GM23338 (cell line): ENCODE data around the gene PHKG2. TPM values are rescaled to one million over a fixed set of nuclear protein-coding genes. Genes with fewer than 3 reads are reported as not detected.

ENCODE experiments used
- ATAC-seq: fragments of 200-7000 bp; cut with Tn5 transposase; 3 replicates; pipeline ENCODE4 v1.9.1; 2020
- DNase-seq: peaks from one replicate; pipeline ENCODE4 v3.0.0-alpha.2; 2015; ENCODE audit warnings: low spot score
- H2AFZ ChIP-seq: fragments of 200-600 bp; sonication (generic); 2 replicates; pipeline ENCODE4 v1.8.0; 2016; ENCODE audit warnings: antibody characterized with exemption, mild to moderate bottlenecking, moderate library complexity
- H3F3A ChIP-seq: fragments of 200-600 bp; sonication (generic); replicated peaks from 2 replicates; pipeline ENCODE4 v1.8.0; 2017; ENCODE audit warnings: antibody characterized with exemption, mixed run types, low read depth
- H3K27ac ChIP-seq: fragments of 200-600 bp; sonication (generic); 2 replicates; pipeline ENCODE4 v1.6.1; 2016; ENCODE audit warnings: low read depth
- H3K27me3 ChIP-seq: fragments of 200-600 bp; sonication (generic); 2 replicates; pipeline ENCODE4 v1.8.0; 2016; ENCODE audit warnings: mild to moderate bottlenecking, mixed run types, moderate library complexity; ENCODE audit not compliant: insufficient read depth
- H3K36me3 ChIP-seq: fragments of 200-600 bp; sonication (generic); 2 replicates; pipeline ENCODE4 v1.8.0; 2016; ENCODE audit warnings: mild to moderate bottlenecking; ENCODE audit not compliant: insufficient read depth
- H3K4me1 ChIP-seq: fragments of 200-600 bp; sonication (generic); 2 replicates; pipeline ENCODE4 v1.8.0; 2016; ENCODE audit warnings: mild to moderate bottlenecking, moderate library complexity; ENCODE audit not compliant: insufficient read depth
- H3K4me2 ChIP-seq: fragments of 200-600 bp; sonication (generic); 2 replicates; pipeline ENCODE4 v1.7.1; 2017; ENCODE audit warnings: mixed run types
- H3K4me3 ChIP-seq: fragments of 200-600 bp; sonication (generic); 2 replicates; pipeline ENCODE4 v1.6.1; 2016; ENCODE audit warnings: mixed run types
- H3K79me2 ChIP-seq: fragments of 200-600 bp; sonication (generic); replicated peaks from 2 replicates; pipeline ENCODE4 v1.8.0; 2017; ENCODE audit warnings: mild to moderate bottlenecking; ENCODE audit not compliant: insufficient read depth
- H3K9me2 ChIP-seq: fragments of 200-600 bp; sonication (generic); 2 replicates; pipeline ENCODE4 v1.8.0; 2017; ENCODE audit not compliant: insufficient read depth
- H4K20me1 ChIP-seq: fragments of 200-600 bp; sonication (generic); replicated peaks from 2 replicates; pipeline ENCODE4 v1.8.0; 2017; ENCODE audit warnings: mild to moderate bottlenecking; ENCODE audit not compliant: insufficient read depth
- H3K27ac Mint-ChIP-seq: 2 replicates; pipeline ENCODE4 v1.8.0; 2020; ENCODE audit warnings: inconsistent platforms, mild to moderate bottlenecking, moderate library complexity, mixed read lengths
- H3K27me3 Mint-ChIP-seq: 3 replicates; pipeline ENCODE4 v1.8.0; 2022; ENCODE audit warnings: low read depth, mild to moderate bottlenecking, moderate library complexity, mixed read lengths, inconsistent platforms; ENCODE audit not compliant: insufficient read depth, poor library complexity
- H3K36me3 Mint-ChIP-seq: 3 replicates; pipeline ENCODE4 v1.8.0; 2021; ENCODE audit warnings: low read depth, mild to moderate bottlenecking, inconsistent platforms, moderate library complexity, mixed read lengths
- H3K4me1 Mint-ChIP-seq: 3 replicates; pipeline ENCODE4 v1.8.0; 2020; ENCODE audit warnings: mild to moderate bottlenecking, inconsistent platforms, mixed read lengths
- H3K4me3 Mint-ChIP-seq: 3 replicates; pipeline ENCODE4 v1.8.0; 2021; ENCODE audit warnings: moderate library complexity, mild to moderate bottlenecking, inconsistent platforms, mixed read lengths
- H3K9me3 Mint-ChIP-seq: 3 replicates; pipeline ENCODE4 v1.8.0; 2020; ENCODE audit warnings: moderate library complexity, mild to moderate bottlenecking, inconsistent platforms, mixed read lengths
- CREB1 ChIP-seq: fragments of 250-450 bp; sonication (Bioruptor Pico); IDR thresholded peaks from 2 replicates; pipeline ENCODE4 v1.5.0; 2020; ENCODE audit warnings: low read depth, mild to moderate bottlenecking, moderate library complexity
- CTCF ChIP-seq, 2 experiments: fragments of 200-600 bp in 1 of 2; sonication (generic) in 1 of 2; conservative IDR thresholded peaks; 2 replicates each; pipeline versions ENCODE4 v1.5.1 to v1.6.1; 2016 to 2017; ENCODE audit warnings: antibody characterized with exemption in 2 of 2, low read depth in 2 of 2, mild to moderate bottlenecking in 2 of 2, moderate library complexity in 1 of 2
- ETS1 ChIP-seq: IDR thresholded peaks from 2 replicates; pipeline ENCODE4 v1.6.1; 2016; ENCODE audit warnings: antibody characterized with exemption
- EZH2 ChIP-seq: fragments of 200-600 bp; sonication (generic); IDR thresholded peaks from one replicate; pipeline ENCODE4 v1.8.0; 2017; ENCODE audit warnings: antibody characterized with exemption, mild to moderate bottlenecking, low read depth; ENCODE audit not compliant: unreplicated experiment
- EZH2phosphoT487 ChIP-seq: fragments of 200-600 bp; sonication (generic); IDR thresholded peaks from one replicate; pipeline ENCODE4 v1.8.1; 2018; ENCODE audit warnings: antibody characterized with exemption; ENCODE audit not compliant: unreplicated experiment
- JUNB ChIP-seq: IDR thresholded peaks from one replicate; pipeline ENCODE4 v1.6.1; 2016; ENCODE audit warnings: antibody characterized with exemption; ENCODE audit not compliant: unreplicated experiment
- NANOG ChIP-seq: IDR thresholded peaks from 2 replicates; pipeline ENCODE4 v1.6.1; 2016; ENCODE audit warnings: antibody characterized with exemption, borderline replicate concordance
- POLR2AphosphoS5 ChIP-seq: IDR thresholded peaks from 2 replicates; pipeline ENCODE4 v1.6.1; 2016; ENCODE audit warnings: antibody characterized with exemption, low read depth
- REST ChIP-seq: IDR thresholded peaks from one replicate; pipeline ENCODE4 v1.6.1; 2018; ENCODE audit warnings: antibody characterized with exemption; ENCODE audit not compliant: unreplicated experiment
- STAT1 ChIP-seq: IDR thresholded peaks from one replicate; pipeline ENCODE4 v1.6.1; 2016; ENCODE audit warnings: antibody characterized with exemption; ENCODE audit not compliant: unreplicated experiment
- ZNF114 ChIP-seq: fragments of 250-450 bp; sonication (Bioruptor Pico); IDR thresholded peaks from 2 replicates; pipeline ENCODE4 v1.5.0; 2020; ENCODE audit warnings: mild to moderate bottlenecking, moderate library complexity
- ZNF331 ChIP-seq: fragments of 250-450 bp; sonication (Bioruptor Pico); IDR thresholded peaks from 2 replicates; pipeline ENCODE4 v1.5.0; 2020; ENCODE audit warnings: low read depth, mild to moderate bottlenecking, moderate library complexity
- ZNF462 ChIP-seq: fragments of 250-450 bp; sonication (Bioruptor Pico); IDR thresholded peaks from 2 replicates; pipeline ENCODE4 v1.5.0; 2020; ENCODE audit warnings: mild to moderate bottlenecking, moderate library complexity
- polyA plus RNA-seq: library from polyadenylated mRNA; unstranded; fragments of >200 nt; fragmentation: Nextera tagmentation; extraction: Ambion mirVana; gene quantifications from 2 replicates; pipeline ENCODE4 v1.2.1, GENCODE V29; 2016
- total RNA-seq: library from RNA; depleted of rRNA; stranded (reverse); fragments of >200 nt; shearing (Covaris generic); gene quantifications from 2 replicates; pipeline ENCODE4 v1.2.3, GENCODE V29; 2014

Gene PHKG2
- total and polyA plus RNA-seq, 2 experiments from 2014 or later: 26.9 to 27.0 TPM

- Mint-ChIP-seq H3K36me3 (peaks cover 87% of the 10 kb centered on the region), H3K4me1 (peaks cover 11% of the 10 kb centered on the region), H3K27me3 (peaks cover 2% of the 10 kb centered on the region), H3K9me3 (no peaks in the 10 kb centered on the region; the same call in none of the 3 replicates), H3K27ac (no peak overlapping the region), H3K4me3 (no peak overlapping the region)
- H4K20me1 ChIP-seq: peaks cover 37% of the 10 kb centered on the region
- H3K9me2 ChIP-seq: no peaks in the 10 kb centered on the region
- no peak overlapping the region for H2AFZ ChIP-seq
- H3K36me3 ChIP-seq: peaks cover 73% of the 10 kb centered on the region
- H3K4me2 ChIP-seq: no peak overlapping the region
- peaks cover 14% of the 10 kb centered on the region for H3K4me1 ChIP-seq
- H3F3A ChIP-seq: peaks cover 23% of the 10 kb centered on the region; the same call in 1 of the 2 replicates
- no peaks in the 10 kb centered on the region for H3K27me3 ChIP-seq
- H3K27ac ChIP-seq: no peak overlapping the region
- ATAC-seq: no peak
- TF ChIP-seq NANOG (no peak), EZH2 (no peak), CTCF (conservative IDR thresholded peaks at IDR 0.05; ENCODE audit: low read depth in 2 of 2) (no peak), EZH2phosphoT487 (no peak), ETS1 (no peak), POLR2AphosphoS5 (no peak), ZNF331 (CRISPR knock-in tag) (no peak), JUNB (no peak), CREB1 (CRISPR knock-in tag) (no peak), STAT1 (no peak), REST (no peak), ZNF462 (CRISPR knock-in tag) (no peak), ZNF114 (CRISPR knock-in tag) (no peak)
- no peak for DNase-seq
- peaks cover 32% of the 10 kb centered on the region for H3K79me2 ChIP-seq
- no peak overlapping the region for H3K4me3 ChIP-seq
Measured at GRCh38 chr16:30703971-30704370, 44.3 kb upstream of the PHKG2 start.
